Loucy (cell line): ENCODE measurements around the gene CAMK2G.
"Not testable (repeated sequence)": the region's sequence is repeated elsewhere in the genome, so short reads cannot be mapped to it uniquely, and the experiment has no call there.

Source experiments
- H2AFZ ChIP-seq: fragments of 200-600 bp; sonication (generic); 2 replicates; pipeline ENCODE4 v1.6.0; 2016; ENCODE audit warnings: antibody characterized with exemption, mild to moderate bottlenecking, low read length, moderate library complexity
- H3F3A ChIP-seq: fragments of 200-600 bp; 2 replicates; pipeline ENCODE4 v1.6.0; 2016; ENCODE audit warnings: antibody characterized with exemption, low read depth, mild to moderate bottlenecking
- H3K27me3 ChIP-seq: fragments of 200-600 bp; sonication (generic); 2 replicates; pipeline ENCODE4 v1.6.1; 2014; ENCODE audit warnings: low read length, mild to moderate bottlenecking; ENCODE audit not compliant: insufficient read depth, poor library complexity, severe bottlenecking
- H3K36me3 ChIP-seq: fragments of 200-600 bp; sonication (generic); 2 replicates; pipeline ENCODE4 v1.6.1; 2016; ENCODE audit warnings: low read length; ENCODE audit not compliant: insufficient read depth
- H3K4me1 ChIP-seq: fragments of 200-600 bp; sonication (generic); 2 replicates; pipeline ENCODE4 v1.5.1; 2014; ENCODE audit warnings: low read length, mild to moderate bottlenecking; ENCODE audit not compliant: insufficient read depth, poor library complexity, severe bottlenecking
- H3K4me2 ChIP-seq: fragments of 200-600 bp; sonication (generic); 2 replicates; pipeline ENCODE4 v1.6.0; 2014; ENCODE audit warnings: antibody characterized with exemption, low read length, low read depth, mild to moderate bottlenecking; ENCODE audit not compliant: poor library complexity, severe bottlenecking
- H3K4me3 ChIP-seq: fragments of 200-600 bp; sonication (generic); 2 replicates; pipeline ENCODE4 v1.5.1; 2014; ENCODE audit warnings: low read length, mild to moderate bottlenecking, mixed read lengths; ENCODE audit not compliant: poor library complexity, severe bottlenecking
- H3K79me2 ChIP-seq: fragments of 200-600 bp; sonication (generic); 2 replicates; pipeline ENCODE4 v1.6.1; 2014; ENCODE audit warnings: low read length; ENCODE audit not compliant: insufficient read depth
- H3K9ac ChIP-seq: fragments of 200-600 bp; sonication (generic); 2 replicates; pipeline ENCODE4 v1.6.0; 2014; ENCODE audit warnings: mild to moderate bottlenecking, low read depth, low read length, moderate library complexity; ENCODE audit not compliant: poor library complexity, severe bottlenecking
- H3K9me2 ChIP-seq: fragments of 200-600 bp; sonication (generic); replicated peaks from 2 replicates; pipeline ENCODE4 v1.6.1; 2016; ENCODE audit warnings: low read depth, low read length, mixed read lengths
- H3K9me3 ChIP-seq: fragments of 200-600 bp; sonication (generic); 2 replicates; pipeline ENCODE4 v1.6.1; 2014; ENCODE audit warnings: mild to moderate bottlenecking, antibody characterized with exemption, low read length, low read depth; ENCODE audit not compliant: insufficient read depth
- H4K20me1 ChIP-seq: fragments of 200-600 bp; sonication (generic); 2 replicates; pipeline ENCODE4 v1.6.0; 2014; ENCODE audit warnings: antibody characterized with exemption, low read length, mild to moderate bottlenecking; ENCODE audit not compliant: insufficient read depth, poor library complexity, severe bottlenecking
- EZH2phosphoT487 ChIP-seq: fragments of 200-600 bp; IDR thresholded peaks from 2 replicates; pipeline ENCODE4 v1.6.1; 2018; ENCODE audit warnings: antibody characterized with exemption, mild to moderate bottlenecking, moderate library complexity, borderline replicate concordance
- TF ChIP-seq, protein P1 (sequence below): fragments of 200-600 bp; sonication (generic); conservative IDR thresholded peaks from 2 replicates; pipeline ENCODE4 v1.5.1; 2014; ENCODE audit warnings: mild to moderate bottlenecking, antibody characterized with exemption, low read length

Gene CAMK2G

DNA sequence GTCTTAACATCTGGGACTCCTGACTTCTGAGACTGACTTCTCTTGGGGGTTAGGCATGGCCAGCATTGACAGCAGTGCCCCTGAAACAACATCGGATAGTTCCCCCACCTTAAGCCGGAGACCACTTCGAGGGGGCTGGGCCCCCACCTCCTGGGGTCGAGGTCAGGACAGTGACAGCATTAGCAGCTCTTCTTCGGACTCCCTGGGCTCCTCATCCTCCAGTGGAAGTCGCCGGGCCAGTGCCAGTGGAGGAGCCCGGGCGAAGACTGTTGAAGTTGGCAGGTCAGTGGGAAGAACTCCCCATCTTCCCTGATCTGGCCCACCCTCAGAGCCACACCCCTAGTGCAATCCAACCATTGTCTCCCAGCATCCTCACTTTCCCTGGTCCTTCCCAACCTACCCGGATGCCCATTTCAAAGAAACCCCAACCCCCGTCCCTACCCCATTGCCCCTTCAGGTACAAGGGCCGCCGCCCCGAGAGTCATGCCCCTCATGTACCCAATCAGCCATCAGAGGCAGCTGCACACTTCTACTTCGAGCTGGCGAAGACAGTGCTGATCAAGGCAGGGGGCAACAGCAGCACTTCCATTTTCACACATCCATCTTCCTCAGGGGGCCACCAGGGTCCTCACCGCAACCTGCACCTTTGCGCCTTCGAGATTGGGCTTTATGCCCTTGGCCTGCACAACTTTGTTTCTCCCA, 76.9 kb downstream of the CAMK2G start:
- H3K9ac ChIP-seq = no peak overlapping the region
- no peaks in the 10 kb centered on the region for H3K9me2 ChIP-seq
- H4K20me1 ChIP-seq = no peaks in the 10 kb centered on the region
- no peak overlapping the region for H3K4me3 ChIP-seq
- no peaks in the 10 kb centered on the region for H3K4me1 ChIP-seq
- H3K4me2 ChIP-seq = no peak overlapping the region
- no peak overlapping the region for H2AFZ ChIP-seq
- H3K27me3 ChIP-seq = no peaks in the 10 kb centered on the region
- H3F3A ChIP-seq = no peaks in the 10 kb centered on the region
- TF ChIP-seq EZH2phosphoT487 = no peak
- TF ChIP-seq, protein P1, sequence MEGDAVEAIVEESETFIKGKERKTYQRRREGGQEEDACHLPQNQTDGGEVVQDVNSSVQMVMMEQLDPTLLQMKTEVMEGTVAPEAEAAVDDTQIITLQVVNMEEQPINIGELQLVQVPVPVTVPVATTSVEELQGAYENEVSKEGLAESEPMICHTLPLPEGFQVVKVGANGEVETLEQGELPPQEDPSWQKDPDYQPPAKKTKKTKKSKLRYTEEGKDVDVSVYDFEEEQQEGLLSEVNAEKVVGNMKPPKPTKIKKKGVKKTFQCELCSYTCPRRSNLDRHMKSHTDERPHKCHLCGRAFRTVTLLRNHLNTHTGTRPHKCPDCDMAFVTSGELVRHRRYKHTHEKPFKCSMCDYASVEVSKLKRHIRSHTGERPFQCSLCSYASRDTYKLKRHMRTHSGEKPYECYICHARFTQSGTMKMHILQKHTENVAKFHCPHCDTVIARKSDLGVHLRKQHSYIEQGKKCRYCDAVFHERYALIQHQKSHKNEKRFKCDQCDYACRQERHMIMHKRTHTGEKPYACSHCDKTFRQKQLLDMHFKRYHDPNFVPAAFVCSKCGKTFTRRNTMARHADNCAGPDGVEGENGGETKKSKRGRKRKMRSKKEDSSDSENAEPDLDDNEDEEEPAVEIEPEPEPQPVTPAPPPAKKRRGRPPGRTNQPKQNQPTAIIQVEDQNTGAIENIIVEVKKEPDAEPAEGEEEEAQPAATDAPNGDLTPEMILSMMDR = no peak
- H3K9me3 ChIP-seq = no peaks in the 10 kb centered on the region
- H3K79me2 ChIP-seq = no peaks in the 10 kb centered on the region
- peaks cover 72% of the 10 kb centered on the region; the same call in 1 of the 2 replicates for H3K36me3 ChIP-seq

DNA sequence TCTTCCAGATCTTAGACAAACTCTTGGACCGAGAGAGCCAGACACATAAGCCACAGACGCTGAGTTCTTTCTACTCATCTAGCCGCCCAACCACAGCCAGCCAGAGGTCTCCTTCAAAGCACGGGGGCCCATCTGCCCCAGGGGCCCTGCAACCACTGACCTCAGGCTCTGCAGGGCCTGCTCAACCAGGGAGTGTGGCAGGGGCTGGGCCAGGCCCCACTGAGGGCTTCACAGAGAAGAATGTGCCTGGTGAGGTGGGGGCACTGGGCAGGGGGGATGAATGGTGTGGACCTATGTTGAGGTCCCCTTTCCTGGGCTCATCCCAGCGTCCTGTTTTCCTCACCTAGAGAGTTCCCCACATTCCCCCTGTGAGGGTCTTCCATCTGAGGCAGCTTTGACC, 77.6 kb downstream of the CAMK2G start:
- Histone ChIP-seq H3F3A (no peaks in the 10 kb centered on the region), H3K9ac (no peak overlapping the region), H3K27me3 (no peaks in the 10 kb centered on the region), H2AFZ (no peak overlapping the region), H3K9me3 (no peaks in the 10 kb centered on the region), H3K4me1 (no peaks in the 10 kb centered on the region), H4K20me1 (no peaks in the 10 kb centered on the region), H3K4me3 (no peak overlapping the region), H3K36me3 (peaks cover 72% of the 10 kb centered on the region; the same call in 1 of the 2 replicates), H3K4me2 (no peak overlapping the region), H3K9me2 (no peaks in the 10 kb centered on the region), H3K79me2 (no peaks in the 10 kb centered on the region)
- TF ChIP-seq, protein P1 = no peak

DNA sequence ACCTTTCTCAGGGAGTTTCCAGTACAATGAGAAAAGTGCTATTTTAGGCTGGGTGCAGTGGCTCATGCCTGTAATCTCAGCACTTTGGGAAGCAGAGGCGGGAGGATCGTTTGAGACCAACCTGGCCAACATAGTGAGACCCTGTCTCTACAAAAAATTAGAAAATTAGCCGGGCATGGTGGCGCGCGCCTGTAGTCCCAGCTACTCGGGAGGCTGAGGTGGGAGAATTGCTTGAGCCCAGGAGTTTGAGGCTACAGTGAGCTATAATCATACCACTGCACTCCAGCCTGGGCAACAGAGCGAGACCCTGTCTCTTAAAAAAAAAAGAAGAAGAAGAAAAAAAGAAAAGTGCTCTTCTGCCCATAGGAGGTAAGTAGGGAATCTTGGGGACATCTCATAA, 78.3 kb downstream of the CAMK2G start:
- H2AFZ ChIP-seq, H3K27me3 ChIP-seq, H3K4me3 ChIP-seq, H3K9me2 ChIP-seq, H3K4me1 ChIP-seq, H3K9me3 ChIP-seq, H3F3A ChIP-seq, H3K9ac ChIP-seq, H4K20me1 ChIP-seq, H3K79me2 ChIP-seq, H3K4me2 ChIP-seq: not testable (repeated sequence)
- peaks cover 72% of the 10 kb centered on the region; the same call in 1 of the 2 replicates for H3K36me3 ChIP-seq

DNA sequence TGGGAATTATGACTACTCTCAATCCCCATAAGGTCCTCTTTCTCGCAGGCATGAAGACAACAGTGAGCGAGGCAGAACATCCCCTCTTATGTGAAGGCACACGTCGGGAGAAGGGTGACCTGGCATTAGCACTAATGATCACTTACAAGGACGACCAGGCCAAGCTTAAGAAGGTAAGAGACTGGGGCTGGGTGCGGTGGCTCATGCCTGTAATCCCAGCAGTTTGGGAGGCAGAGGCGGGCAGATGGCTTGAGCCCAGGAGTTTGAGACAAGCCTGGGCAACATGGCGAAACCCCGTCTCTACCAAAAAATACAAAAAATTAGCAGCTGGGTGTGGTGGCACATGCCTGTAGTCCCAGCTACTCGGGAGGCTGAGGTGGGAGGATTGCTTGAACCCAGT, 78.9 kb downstream of the CAMK2G start:
- H2AFZ ChIP-seq, H3K4me3 ChIP-seq, H3F3A ChIP-seq, H3K4me2 ChIP-seq, H3K9me2 ChIP-seq, H3K4me1 ChIP-seq, H3K79me2 ChIP-seq, H3K9ac ChIP-seq, H4K20me1 ChIP-seq, H3K27me3 ChIP-seq, H3K9me3 ChIP-seq: not testable (repeated sequence)
- peaks cover 70% of the 10 kb centered on the region; the same call in 1 of the 2 replicates for H3K36me3 ChIP-seq
